Measurements from ENCODE around the gene FOXB2. TPM values are rescaled to one million over a fixed set of nuclear protein-coding genes. Genes with fewer than 3 reads are reported as not detected.

FOXB2 gene
- polyA plus RNA-seq, 1 of the 3 experiments (the other 2 are of a cell fraction) = not detected

- H2AFZ ChIP-seq (ENCODE audit: low read depth) = no peak overlapping the region
- no peaks in the 10 kb centered on the region for H3K79me2 ChIP-seq (ENCODE audit: insufficient read depth)
- no peaks in the 10 kb centered on the region for H3K36me3 ChIP-seq (replicated peaks in 1 of 2; ENCODE audit: control insufficient read depth in 1 of 2, insufficient read depth in 2 of 2, low read length in 1 of 2)
- H3F3A ChIP-seq (replicated peaks; ENCODE audit: insufficient read depth) = no peaks in the 10 kb centered on the region
- no peak for DNase-seq
- no peaks in the 10 kb centered on the region for H4K20me1 ChIP-seq (ENCODE audit: insufficient read depth)
- no peak overlapping the region for H3K4me2 ChIP-seq
- H3K4me1 ChIP-seq (ENCODE audit: control insufficient read depth in 1 of 2, insufficient read depth in 2 of 2, low read depth in 1 of 2, low read length in 1 of 2) = no peaks in the 10 kb centered on the region
- H3K9ac ChIP-seq = no peak overlapping the region
- ChIA-PET CTCF (interaction anchor here (1.0 kb wide), 1 partner anchor 143 kb away, joined by 3 read pairs; no protein-coding TSS in a partner anchor), POLR2A (no interaction called here)
- TF ChIP-seq PBX3 (IDR thresholded peaks at IDR 0.05) = no peak
- TF ChIP-seq EP300 (IDR thresholded peaks at IDR 0.05; ENCODE audit: borderline replicate concordance in 1 of 2, low read depth in 1 of 2, low read length in 1 of 2) = no peak
- no peak for TF ChIP-seq RAD21 (IDR thresholded peaks at IDR 0.05; ENCODE audit: low read length)
- no peak for TF ChIP-seq POLR2AphosphoS5 (IDR thresholded peaks at IDR 0.05; ENCODE audit: low read depth, low read length)
- TF ChIP-seq MXI1 (IDR thresholded peaks at IDR 0.05; ENCODE audit: low read depth, low read length) = no peak
- no peak for TF ChIP-seq ZBTB33 (IDR thresholded peaks at IDR 0.05; ENCODE audit: borderline replicate concordance, low read depth)
- no peak for TF ChIP-seq TCF12 (IDR thresholded peaks at IDR 0.05)
- TF ChIP-seq CHD2 (IDR thresholded peaks at IDR 0.05; ENCODE audit: low read length, partially characterized antibody) = no peak
- TF ChIP-seq TEAD4 (IDR thresholded peaks at IDR 0.05; ENCODE audit: borderline replicate concordance, insufficient read depth) = no peak
- TF ChIP-seq GABPA (IDR thresholded peaks at IDR 0.05; ENCODE audit: low read depth) = no peak
- TF ChIP-seq JUND (IDR thresholded peaks at IDR 0.05) = no peak
- no peaks in the 10 kb centered on the region for H3K9me2 ChIP-seq
- WGBS (ENCODE audit: low lambda C conversion rate) = 5% methylated on average over 4 of the region's 4 CpGs
- H3K27ac ChIP-seq (ENCODE audit: low read depth in 2 of 2, low read length in 1 of 2) = no peak overlapping the region
- no peak overlapping the region for H3K4me3 ChIP-seq (ENCODE audit: low read depth in 2 of 2, low read length in 1 of 2)
- H3K9me3 ChIP-seq = no peaks in the 10 kb centered on the region
- peaks cover 42% of the 10 kb centered on the region; the same call in 1 of the 2 replicates for H3K27me3 ChIP-seq (ENCODE audit: insufficient read depth)
Observed at GRCh38 chr9:77005216-77005615, 14.2 kb upstream of the FOXB2 start.

GRCh38 chr9:77010527-77010926 is 8.9 kb upstream of the FOXB2 start:
- H3K4me2 ChIP-seq = no peak overlapping the region
- no peaks in the 10 kb centered on the region for H3K79me2 ChIP-seq (ENCODE audit: insufficient read depth)
- POLR2A ChIA-PET = no interaction called here
- H3K27ac ChIP-seq (ENCODE audit: low read depth in 2 of 2, low read length in 1 of 2) = no peak overlapping the region
- H3K9me3 ChIP-seq = no peaks in the 10 kb centered on the region
- no peaks in the 10 kb centered on the region for H4K20me1 ChIP-seq (ENCODE audit: insufficient read depth)
- CTCF ChIA-PET = interaction anchor here (0.8 to 1.0 kb wide), 2 partner anchors 16 to 200 kb away, joined by 3 to 4 read pairs; no protein-coding TSS in a partner anchor
- DNase-seq = no peak
- no peak overlapping the region for H2AFZ ChIP-seq (ENCODE audit: low read depth)
- no peaks in the 10 kb centered on the region for H3K9me2 ChIP-seq
- peaks cover 77% of the 10 kb centered on the region for H3K27me3 ChIP-seq (ENCODE audit: insufficient read depth)
- no peaks in the 10 kb centered on the region; a peak in 1 of 4 replicates for H3K4me1 ChIP-seq (ENCODE audit: control insufficient read depth in 1 of 2, insufficient read depth in 2 of 2, low read depth in 1 of 2, low read length in 1 of 2)
- TF ChIP-seq SIN3A (IDR thresholded peaks at IDR 0.05; ENCODE audit: borderline replicate concordance, low read depth, low read length) (no peak), GATA2 (CRISPR knock-in tag; IDR thresholded peaks at IDR 0.05) (no peak), NRF1 (IDR thresholded peaks at IDR 0.05; ENCODE audit: low read depth, low read length) (no peak), TCF12 (IDR thresholded peaks at IDR 0.05) (no peak), YY1 (IDR thresholded peaks at IDR 0.05; ENCODE audit: low read depth) (no peak), PBX3 (IDR thresholded peaks at IDR 0.05) (no peak), REST (IDR thresholded peaks at IDR 0.05; ENCODE audit: low read depth, low read length) (no peak), IRF3 (IDR thresholded peaks at IDR 0.05; ENCODE audit: low read depth, low read length) (no peak), EZH2phosphoT487 (IDR thresholded peaks at IDR 0.05; ENCODE audit: borderline replicate concordance, low read depth) (no peak)
- 51% methylated on average over 5 of the region's 5 CpGs for WGBS (ENCODE audit: low lambda C conversion rate)
- no peak overlapping the region for H3K9ac ChIP-seq
- no peak overlapping the region for H3K4me3 ChIP-seq (ENCODE audit: low read depth in 2 of 2, low read length in 1 of 2)
- no peaks in the 10 kb centered on the region for H3K36me3 ChIP-seq (replicated peaks in 1 of 2; ENCODE audit: control insufficient read depth in 1 of 2, insufficient read depth in 2 of 2, low read length in 1 of 2)
- no peaks in the 10 kb centered on the region for H3F3A ChIP-seq (replicated peaks; ENCODE audit: insufficient read depth)
